HFFc6 (cell line): ENCODE results near the gene THRSP. TPM values are rescaled to one million over a fixed set of nuclear protein-coding genes. Genes with fewer than 3 reads are reported as not detected.

Experiments
- DNase-seq: peaks from one replicate; pipeline ENCODE4 v3.0.0-alpha.2; 2018
- H3K27ac Mint-ChIP-seq: 2 replicates; pipeline ENCODE4 v1.8.0; 2020; ENCODE audit warnings: mild to moderate bottlenecking, mixed read lengths
- H3K27me3 Mint-ChIP-seq: 2 replicates; pipeline ENCODE4 v1.8.0; 2021; ENCODE audit warnings: mild to moderate bottlenecking, moderate library complexity, mixed read lengths; ENCODE audit not compliant: insufficient read depth
- H3K36me3 Mint-ChIP-seq: 2 replicates; pipeline ENCODE4 v1.8.0; 2021; ENCODE audit warnings: low read depth, mixed read lengths
- H3K4me1 Mint-ChIP-seq: 2 replicates; pipeline ENCODE4 v1.8.0; 2020; ENCODE audit warnings: low read depth, mixed read lengths
- H3K4me3 Mint-ChIP-seq: 2 replicates; pipeline ENCODE4 v1.8.0; 2020; ENCODE audit warnings: mild to moderate bottlenecking, moderate library complexity, mixed read lengths
- H3K9me3 Mint-ChIP-seq: 2 replicates; pipeline ENCODE4 v1.8.0; 2020; ENCODE audit warnings: mild to moderate bottlenecking, mixed read lengths
- total RNA-seq, 6 experiments: library from RNA; stranded (reverse); fragmentation: NEBNext Ultra II Directional; extraction: Animal tissue kit (Norgen Biotek cat#: 25700); gene quantifications; 2 replicates in 1 of 6; 3 replicates in 5 of 6; pipeline ENCODE4 v1.2.3, GENCODE V29; 2021
- TF ChIP-seq, protein P1 (sequence below): fragments of 200-600 bp; sonication (generic); IDR thresholded peaks from 2 replicates; pipeline ENCODE4 v1.5.0; 2021; ENCODE audit warnings: antibody characterized with exemption, mild to moderate bottlenecking

The THRSP gene
- total RNA-seq, 6 experiments from 2014 or later: not detected

DNA sequence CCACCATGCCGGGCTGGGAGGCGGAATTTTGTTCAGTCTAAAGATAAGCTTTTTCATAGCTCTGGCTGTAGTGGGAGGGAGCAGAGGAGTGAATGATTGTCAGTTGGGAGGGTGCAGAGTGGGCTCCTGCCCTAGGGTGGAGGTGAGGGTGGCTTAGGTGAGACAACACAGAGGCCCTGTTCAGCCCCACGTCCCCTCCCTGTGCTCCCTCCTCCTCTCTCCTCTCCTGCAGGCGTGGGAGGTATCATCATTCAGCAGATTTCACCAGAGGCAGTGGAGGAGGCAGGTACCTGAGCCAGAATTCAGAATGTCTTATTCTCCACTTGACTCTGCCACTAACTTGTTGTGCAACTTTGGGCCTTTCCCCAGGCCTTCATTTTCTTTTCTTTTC lies 1.7 kb upstream of the THRSP start:
- Mint-ChIP-seq H3K4me3 (no peak overlapping the region), H3K9me3 (no peaks in the 10 kb centered on the region), H3K4me1 (peaks cover 10% of the 10 kb centered on the region; the same call in 1 of the 2 replicates), H3K27ac (no peak overlapping the region), H3K36me3 (no peaks in the 10 kb centered on the region), H3K27me3 (no peaks in the 10 kb centered on the region; the same call in 1 of the 2 replicates)
- no peak for DNase-seq
- TF ChIP-seq, protein P1, sequence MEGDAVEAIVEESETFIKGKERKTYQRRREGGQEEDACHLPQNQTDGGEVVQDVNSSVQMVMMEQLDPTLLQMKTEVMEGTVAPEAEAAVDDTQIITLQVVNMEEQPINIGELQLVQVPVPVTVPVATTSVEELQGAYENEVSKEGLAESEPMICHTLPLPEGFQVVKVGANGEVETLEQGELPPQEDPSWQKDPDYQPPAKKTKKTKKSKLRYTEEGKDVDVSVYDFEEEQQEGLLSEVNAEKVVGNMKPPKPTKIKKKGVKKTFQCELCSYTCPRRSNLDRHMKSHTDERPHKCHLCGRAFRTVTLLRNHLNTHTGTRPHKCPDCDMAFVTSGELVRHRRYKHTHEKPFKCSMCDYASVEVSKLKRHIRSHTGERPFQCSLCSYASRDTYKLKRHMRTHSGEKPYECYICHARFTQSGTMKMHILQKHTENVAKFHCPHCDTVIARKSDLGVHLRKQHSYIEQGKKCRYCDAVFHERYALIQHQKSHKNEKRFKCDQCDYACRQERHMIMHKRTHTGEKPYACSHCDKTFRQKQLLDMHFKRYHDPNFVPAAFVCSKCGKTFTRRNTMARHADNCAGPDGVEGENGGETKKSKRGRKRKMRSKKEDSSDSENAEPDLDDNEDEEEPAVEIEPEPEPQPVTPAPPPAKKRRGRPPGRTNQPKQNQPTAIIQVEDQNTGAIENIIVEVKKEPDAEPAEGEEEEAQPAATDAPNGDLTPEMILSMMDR: no peak

DNA sequence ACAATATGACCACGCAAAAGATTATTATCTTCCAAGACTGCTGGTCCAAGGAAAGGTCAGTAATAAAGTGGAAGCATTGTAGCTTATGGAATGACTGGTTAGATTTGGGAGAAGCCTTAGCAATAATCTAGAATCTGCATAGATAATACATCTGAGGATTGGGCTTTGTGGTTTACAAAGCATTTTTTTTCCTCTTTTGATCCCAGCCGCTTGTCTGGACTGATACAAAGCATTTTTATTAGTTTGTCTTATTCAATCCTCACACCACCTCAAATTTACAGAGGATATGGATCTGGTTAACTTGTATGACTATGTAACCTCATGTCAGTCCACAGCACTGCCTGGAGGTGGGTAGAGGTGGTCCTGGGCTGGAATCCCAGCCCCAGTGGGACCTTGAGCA lies 990 bp upstream of the THRSP start:
- Mint-ChIP-seq H3K4me1 (peaks cover 10% of the 10 kb centered on the region; the same call in 1 of the 2 replicates), H3K27me3 (no peaks in the 10 kb centered on the region; the same call in none of the 2 replicates), H3K4me3 (no peak overlapping the region), H3K36me3 (peaks cover 6% of the 10 kb centered on the region), H3K9me3 (no peaks in the 10 kb centered on the region), H3K27ac (no peak overlapping the region)
- TF ChIP-seq, protein P1: no peak
- no peak for DNase-seq

DNA sequence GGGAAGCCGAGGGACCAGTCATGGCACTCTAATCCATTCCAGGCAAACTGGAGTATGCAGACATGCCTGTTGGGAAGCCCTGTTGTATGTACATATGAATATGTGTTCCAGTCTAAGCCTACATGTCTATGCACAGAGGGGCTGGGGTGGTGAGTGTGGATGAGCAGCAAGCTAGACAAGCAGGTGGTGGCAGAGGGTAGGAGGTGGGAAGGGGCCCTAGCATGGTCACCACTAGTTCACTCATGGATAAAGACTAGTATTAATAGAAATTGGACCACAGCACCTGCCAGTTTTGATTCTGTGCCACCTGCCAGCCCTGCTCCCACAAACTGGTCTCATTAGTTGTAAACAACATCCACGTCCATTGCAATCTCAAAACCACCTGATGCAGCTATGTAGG lies 1.5 kb downstream of the THRSP start:
- H3K27me3 Mint-ChIP-seq: no peaks in the 10 kb centered on the region; the same call in none of the 2 replicates
- no peak overlapping the region for H3K4me3 Mint-ChIP-seq

DNA sequence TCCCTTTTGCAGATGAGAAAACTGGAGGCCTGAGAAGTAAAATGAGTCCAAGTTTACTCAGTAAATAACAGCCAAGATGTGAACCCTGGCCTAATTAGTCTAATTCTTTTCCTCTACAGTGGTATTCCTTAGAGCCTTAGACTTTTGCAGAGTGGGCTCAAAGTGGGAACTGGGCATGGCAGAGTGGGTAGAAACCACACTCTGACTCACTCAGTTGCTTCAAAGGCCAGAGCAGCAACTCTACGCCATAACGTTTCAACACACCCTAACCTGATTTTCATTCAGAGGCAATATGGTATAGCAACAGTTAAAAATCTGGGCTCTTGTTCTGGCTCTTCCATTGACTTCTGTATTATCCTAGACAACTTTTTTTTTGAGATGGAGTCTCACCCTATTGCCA lies 2.8 kb downstream of the THRSP start:
- TF ChIP-seq, protein P1: no peak
- DNase-seq: no peak
- H3K27me3 Mint-ChIP-seq: no peaks in the 10 kb centered on the region; the same call in none of the 2 replicates
- no peak overlapping the region for H3K4me3 Mint-ChIP-seq
- H3K4me1 Mint-ChIP-seq: peaks cover 10% of the 10 kb centered on the region
- H3K36me3 Mint-ChIP-seq: peaks cover 22% of the 10 kb centered on the region
- H3K27ac Mint-ChIP-seq: no peak overlapping the region
- H3K9me3 Mint-ChIP-seq: no peaks in the 10 kb centered on the region

More for the DNA sequence above, 1.5 kb downstream of the THRSP start:
- H3K9me3 Mint-ChIP-seq: no peaks in the 10 kb centered on the region
- no peak overlapping the region for H3K27ac Mint-ChIP-seq
- H3K4me1 Mint-ChIP-seq: peaks cover 10% of the 10 kb centered on the region; the same call in 1 of the 2 replicates
- DNase-seq: no peak
- TF ChIP-seq, protein P1: no peak
- peaks cover 22% of the 10 kb centered on the region for H3K36me3 Mint-ChIP-seq

DNA sequence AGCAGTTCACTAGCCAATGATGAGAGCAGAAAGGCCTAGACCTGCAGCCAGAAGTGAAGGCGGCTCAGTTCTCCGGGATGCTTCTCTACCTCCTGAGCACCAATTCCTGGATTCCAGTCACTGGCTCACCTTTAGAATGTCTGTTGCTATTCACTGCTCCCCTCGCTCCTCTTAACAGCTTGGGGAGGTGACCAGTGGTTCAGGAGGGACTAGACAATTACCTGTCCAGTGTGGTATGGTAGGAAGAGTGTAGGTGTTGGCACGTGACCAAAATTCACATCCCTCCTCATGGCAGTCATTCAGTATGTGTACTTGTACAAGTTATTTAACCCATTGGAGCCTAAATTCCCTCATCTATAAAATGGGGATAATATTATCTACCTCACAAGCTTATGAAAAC lies 4.0 kb downstream of the THRSP start:
- H3K27ac Mint-ChIP-seq: no peak overlapping the region
- peaks cover 16% of the 10 kb centered on the region for H3K4me1 Mint-ChIP-seq
- no peaks in the 10 kb centered on the region for H3K9me3 Mint-ChIP-seq
- no peak overlapping the region for H3K4me3 Mint-ChIP-seq
- H3K36me3 Mint-ChIP-seq: peaks cover 28% of the 10 kb centered on the region
- H3K27me3 Mint-ChIP-seq: no peaks in the 10 kb centered on the region; the same call in none of the 2 replicates
- DNase-seq: no peak
- TF ChIP-seq, protein P1: no peak

DNA sequence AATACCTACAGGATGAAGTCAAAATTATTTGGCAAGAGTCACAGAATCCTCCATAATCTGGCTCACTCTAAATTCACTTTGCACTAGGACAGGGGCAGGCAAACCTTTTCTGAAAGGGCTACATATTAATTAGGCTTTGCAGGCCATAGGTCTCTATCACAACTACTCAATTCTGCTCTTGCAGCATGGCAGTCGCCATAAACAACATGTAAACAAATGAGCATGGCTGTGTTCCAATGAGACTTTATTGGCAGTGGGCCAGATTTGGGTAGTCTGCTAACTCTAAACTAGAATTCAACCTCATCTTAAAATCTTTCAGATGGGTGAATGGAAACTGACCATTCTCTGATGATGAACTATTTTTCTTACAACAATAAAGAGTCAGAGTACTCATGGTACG lies 5.8 kb downstream of the THRSP start:
- peaks cover 19% of the 10 kb centered on the region for H3K4me1 Mint-ChIP-seq
- TF ChIP-seq, protein P1: no peak
- H3K9me3 Mint-ChIP-seq: no peaks in the 10 kb centered on the region
- no peak overlapping the region for H3K4me3 Mint-ChIP-seq
- H3K27ac Mint-ChIP-seq: no peak overlapping the region
- no peaks in the 10 kb centered on the region; the same call in none of the 2 replicates for H3K27me3 Mint-ChIP-seq
- H3K36me3 Mint-ChIP-seq: peaks cover 31% of the 10 kb centered on the region
- no peak for DNase-seq
